ENCODE data around the gene WWC2. TPM values are rescaled to one million over a fixed set of nuclear protein-coding genes. Genes with fewer than 3 reads are reported as not detected.

WWC2 gene
- total RNA-seq, 4 donors from 2014 or later: 4.5 to 10.7 (median 8.6) TPM

DNA sequence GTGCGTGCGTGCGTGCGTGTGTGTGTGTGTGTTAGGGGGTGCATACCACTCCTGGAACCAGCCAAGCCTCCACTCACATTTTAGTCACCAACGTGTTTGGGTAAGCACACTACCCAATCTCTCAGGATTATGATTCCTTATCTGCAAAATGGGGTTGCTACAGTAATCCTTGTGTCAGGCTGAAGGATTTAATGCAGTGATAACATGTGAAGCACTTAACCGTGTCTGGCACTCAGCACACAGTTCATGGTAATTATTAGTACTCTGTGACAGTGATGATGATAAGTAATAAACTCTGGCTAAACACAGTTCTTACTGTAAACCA is 163.7 kb downstream of the WWC2 start:
- intact Hi-C loops (cut with DNase I; ENCODE audit: low total_unique reads): loop anchor here (1.0 to 5.0 kb wide), 3 partner anchors 189 to 345 kb away; partner anchors contain the start of gene DCTD
- no peak overlapping the region for H3K4me3 ChIP-seq
- H3K27me3 ChIP-seq: no peaks in the 10 kb centered on the region
- in situ Hi-C loops (cut with MboI; ENCODE audit: low sequenced_read_pairs in 4 of 4): loop anchor here (5.0 to 25.0 kb wide), 3 partner anchors 190 to 328 kb away; no protein-coding TSS in a partner anchor
- H3K9me3 ChIP-seq: no peaks in the 10 kb centered on the region
- peaks cover 0 to 14% of the 10 kb centered on the region in 2 donors for H3K36me3 ChIP-seq
- ATAC-seq (no peak), DNase-seq (no peak)
- H3K4me1 ChIP-seq: peaks cover 0 to 4% of the 10 kb centered on the region in 2 donors
- no peak overlapping the region for H3K27ac ChIP-seq
- no peak for TF ChIP-seq POLR2A (IDR thresholded peaks at IDR 0.05)
- TF ChIP-seq, protein P1, sequence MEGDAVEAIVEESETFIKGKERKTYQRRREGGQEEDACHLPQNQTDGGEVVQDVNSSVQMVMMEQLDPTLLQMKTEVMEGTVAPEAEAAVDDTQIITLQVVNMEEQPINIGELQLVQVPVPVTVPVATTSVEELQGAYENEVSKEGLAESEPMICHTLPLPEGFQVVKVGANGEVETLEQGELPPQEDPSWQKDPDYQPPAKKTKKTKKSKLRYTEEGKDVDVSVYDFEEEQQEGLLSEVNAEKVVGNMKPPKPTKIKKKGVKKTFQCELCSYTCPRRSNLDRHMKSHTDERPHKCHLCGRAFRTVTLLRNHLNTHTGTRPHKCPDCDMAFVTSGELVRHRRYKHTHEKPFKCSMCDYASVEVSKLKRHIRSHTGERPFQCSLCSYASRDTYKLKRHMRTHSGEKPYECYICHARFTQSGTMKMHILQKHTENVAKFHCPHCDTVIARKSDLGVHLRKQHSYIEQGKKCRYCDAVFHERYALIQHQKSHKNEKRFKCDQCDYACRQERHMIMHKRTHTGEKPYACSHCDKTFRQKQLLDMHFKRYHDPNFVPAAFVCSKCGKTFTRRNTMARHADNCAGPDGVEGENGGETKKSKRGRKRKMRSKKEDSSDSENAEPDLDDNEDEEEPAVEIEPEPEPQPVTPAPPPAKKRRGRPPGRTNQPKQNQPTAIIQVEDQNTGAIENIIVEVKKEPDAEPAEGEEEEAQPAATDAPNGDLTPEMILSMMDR (IDR thresholded peaks at IDR 0.05 in 4 of 5, conservative IDR thresholded peaks at IDR 0.05 in 1 of 5): no peak

DNA sequence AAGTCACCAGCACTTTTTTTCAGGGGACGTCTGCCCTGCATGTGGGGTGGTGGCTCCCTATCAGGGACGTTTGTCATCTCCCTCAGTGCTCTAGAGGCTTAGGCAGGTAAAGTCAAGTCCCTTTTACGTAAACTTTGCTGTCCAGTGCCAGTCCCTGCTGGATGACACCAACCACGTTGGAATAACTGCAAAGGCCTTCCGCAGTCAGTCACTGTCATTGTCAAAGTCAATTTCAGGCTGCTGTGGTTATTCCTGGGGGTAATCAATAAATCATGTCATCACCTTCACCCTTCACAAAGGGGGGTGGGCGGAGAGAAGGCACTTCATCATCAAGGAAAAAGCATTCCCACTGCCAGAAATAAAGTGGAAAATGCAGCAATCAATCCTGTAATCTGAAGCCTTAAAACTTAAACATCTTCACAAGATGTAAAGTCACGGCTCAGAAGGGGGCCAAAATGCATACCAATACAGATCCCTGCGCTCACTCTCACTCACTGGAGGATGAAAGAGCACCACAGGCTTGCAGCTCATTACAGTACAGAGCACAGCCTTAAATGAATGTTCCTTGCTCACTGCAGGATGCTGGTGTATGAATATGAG is 164.8 kb downstream of the WWC2 start:
- no peak overlapping the region for H3K4me3 ChIP-seq
- peaks cover 0 to 14% of the 10 kb centered on the region in 2 donors for H3K36me3 ChIP-seq
- H3K9me3 ChIP-seq: no peaks in the 10 kb centered on the region
- DNase-seq (no peak), ATAC-seq (no peak)
- TF ChIP-seq POLR2A (IDR thresholded peaks at IDR 0.05): no peak
- TF ChIP-seq, protein P1 (IDR thresholded peaks at IDR 0.05 in 4 of 5, conservative IDR thresholded peaks at IDR 0.05 in 1 of 5): no peak
- peaks cover 0 to 4% of the 10 kb centered on the region in 2 donors for H3K4me1 ChIP-seq
- in situ Hi-C loops (cut with MboI; ENCODE audit: low sequenced_read_pairs in 4 of 4) (loop anchor here (5.0 to 25.0 kb wide), 3 partner anchors 192 to 329 kb away; no protein-coding TSS in a partner anchor), intact Hi-C loops (cut with DNase I; ENCODE audit: low total_unique reads) (loop anchor here (5.0 kb wide), 1 partner anchor 347 kb away; the partner anchor contains the start of gene DCTD)
- no peaks in the 10 kb centered on the region for H3K27me3 ChIP-seq
- H3K27ac ChIP-seq: no peak overlapping the region

DNA sequence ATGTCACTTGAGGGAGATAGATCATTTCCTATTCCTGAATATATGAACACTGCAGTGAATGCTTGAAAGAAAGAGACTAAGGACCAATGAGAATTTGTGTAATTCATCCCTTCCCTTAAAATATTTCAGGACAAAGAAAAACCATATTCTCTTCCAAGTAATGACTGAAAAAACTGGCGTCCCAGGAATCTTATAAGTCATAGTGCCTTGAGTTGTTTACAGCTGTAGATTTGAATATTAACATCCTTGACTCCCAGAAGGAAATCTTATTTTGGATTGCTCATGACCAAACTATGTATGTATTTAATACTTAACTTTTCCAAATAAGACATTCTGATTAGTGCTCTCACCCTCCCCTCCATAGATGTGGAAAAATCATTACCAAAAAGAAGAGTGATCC is 165.6 kb downstream of the WWC2 start:
- Histone ChIP-seq H3K27me3 (no peaks in the 10 kb centered on the region), H3K27ac (no peak overlapping the region), H3K9me3 (no peaks in the 10 kb centered on the region), H3K4me1 (peaks cover 0 to 4% of the 10 kb centered on the region in 2 donors), H3K4me3 (no peak overlapping the region), H3K36me3 (peaks cover 4 to 14% of the 10 kb centered on the region in 2 donors)
- no peak for ATAC-seq
- intact Hi-C loops (cut with DNase I; ENCODE audit: low total_unique reads) (loop anchor here (5.0 kb wide), 1 partner anchor 347 kb away; the partner anchor contains the start of gene DCTD), in situ Hi-C loops (cut with MboI; ENCODE audit: low sequenced_read_pairs in 4 of 4) (loop anchor here (5.0 to 25.0 kb wide), 3 partner anchors 192 to 330 kb away; no protein-coding TSS in a partner anchor)
- no peak for TF ChIP-seq POLR2A (IDR thresholded peaks at IDR 0.05)
- TF ChIP-seq, protein P1 (IDR thresholded peaks at IDR 0.05 in 4 of 5, conservative IDR thresholded peaks at IDR 0.05 in 1 of 5): no peak
- no peak for DNase-seq

DNA sequence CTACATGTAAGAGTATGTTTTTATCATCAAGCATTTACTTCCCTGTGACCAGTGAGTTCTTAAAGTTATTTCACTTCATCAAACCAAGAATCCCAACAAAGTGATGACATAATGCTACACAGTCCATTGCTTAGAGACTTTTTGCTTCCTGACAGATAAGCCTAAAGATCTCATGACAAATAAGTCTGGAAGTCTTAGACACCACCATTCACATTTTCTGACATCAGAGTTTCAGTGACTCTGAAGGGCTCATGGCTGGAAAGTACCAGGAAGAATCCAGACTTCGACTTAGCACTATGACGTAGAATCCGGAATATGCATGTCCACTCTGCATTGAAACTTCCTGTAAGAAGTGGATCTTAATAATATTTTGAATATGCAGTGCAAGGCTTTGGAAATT is 167.3 kb downstream of the WWC2 start:
- intact Hi-C loops (cut with DNase I; ENCODE audit: low total_unique reads): no loop called here

More for the DNA sequence above, 167.3 kb downstream of the WWC2 start:
- Histone ChIP-seq H3K4me1 (peaks cover 0 to 4% of the 10 kb centered on the region in 2 donors), H3K36me3 (peaks cover 4 to 8% of the 10 kb centered on the region in 2 donors), H3K27ac (no peak overlapping the region), H3K27me3 (no peaks in the 10 kb centered on the region), H3K9me3 (no peaks in the 10 kb centered on the region), H3K4me3 (no peak overlapping the region)
- DNase-seq (no peak), ATAC-seq (no peak)
- in situ Hi-C loops (cut with MboI; ENCODE audit: low sequenced_read_pairs in 4 of 4): loop anchor here in 2 of 4 donors (10.0 to 25.0 kb wide), 2 partner anchors 329 to 332 kb away; no protein-coding TSS in a partner anchor
- TF ChIP-seq, protein P1 (IDR thresholded peaks at IDR 0.05 in 4 of 5, conservative IDR thresholded peaks at IDR 0.05 in 1 of 5): no peak
- no peak for TF ChIP-seq POLR2A (IDR thresholded peaks at IDR 0.05)

Data from gastrocnemius medialis (tissue), 4 donors.